WTC11 (cell line): ENCODE data around the gene IL16. TPM values are rescaled to one million over a fixed set of nuclear protein-coding genes. Genes with fewer than 3 reads are reported as not detected.

ENCODE experiments used
- ATAC-seq: fragments of 200-7000 bp; cut with Tn5 transposase; 2 replicates; pipeline ENCODE4 v1.10.0; 2021; ENCODE audit warnings: mild to moderate bottlenecking, moderate library complexity
- CTCF ChIA-PET: fragments of 300-600 bp; sonication (Branson Sonifier 250); formaldehyde crosslinking; loops from one replicate; lab custom pipeline; 2021; ENCODE audit warnings: antibody characterized with exemption; lab: Charles Lee
- POLR2A ChIA-PET: fragments of 350-600 bp; sonication (Branson Sonifier 250); formaldehyde crosslinking; loops from one replicate; lab custom pipeline; 2021; ENCODE audit warnings: antibody characterized with exemption; lab: Charles Lee
- DNase-seq: peaks from one replicate; pipeline ENCODE4 v3.0.0; 2021; ENCODE audit warnings: low spot score
- H3K27ac Mint-ChIP-seq: 2 replicates; pipeline ENCODE4 v1.8.0; 2021; ENCODE audit warnings: mixed read lengths
- H3K27me3 Mint-ChIP-seq: 2 replicates; pipeline ENCODE4 v1.8.0; 2021; ENCODE audit warnings: low read depth, mild to moderate bottlenecking, moderate library complexity, mixed read lengths
- H3K36me3 Mint-ChIP-seq: 2 replicates; pipeline ENCODE4 v1.8.0; 2021; ENCODE audit warnings: mixed read lengths
- H3K4me1 Mint-ChIP-seq: 2 replicates; pipeline ENCODE4 v1.8.0; 2022; ENCODE audit warnings: mixed read lengths
- H3K4me3 Mint-ChIP-seq: 2 replicates; pipeline ENCODE4 v1.8.0; 2021; ENCODE audit warnings: mild to moderate bottlenecking, moderate library complexity, mixed read lengths
- H3K9me3 Mint-ChIP-seq: 2 replicates; pipeline ENCODE4 v1.8.0; 2021; ENCODE audit warnings: mixed read lengths
- CBFB ChIP-seq: sonication (generic); formaldehyde crosslinking; IDR thresholded peaks from 2 replicates; pipeline ENCODE4 v1.8.1; 2022; ENCODE audit warnings: mild to moderate bottlenecking, low read depth, missing genetic modification reagents
- IRF2 ChIP-seq: sonication (generic); formaldehyde crosslinking; IDR thresholded peaks from 2 replicates; pipeline ENCODE4 v1.8.0; 2022; ENCODE audit warnings: low read depth, missing genetic modification reagents, borderline replicate concordance
- NR3C1 ChIP-seq: sonication (generic); formaldehyde crosslinking; conservative IDR thresholded peaks from 2 replicates; pipeline ENCODE4 v1.8.1; 2023; ENCODE audit warnings: low read depth, mild to moderate bottlenecking, missing genetic modification reagents
- OVOL2 ChIP-seq: fragments of 250-450 bp; sonication (Bioruptor Pico); IDR thresholded peaks from 2 replicates; pipeline ENCODE4 v1.9.0; 2021; ENCODE audit warnings: mild to moderate bottlenecking, borderline replicate concordance
- RORB ChIP-seq: fragments of 250-450 bp; sonication (Bioruptor Pico); IDR thresholded peaks from 2 replicates; pipeline ENCODE4 v1.9.0; 2021; ENCODE audit warnings: mild to moderate bottlenecking
- ZNF317 ChIP-seq: sonication (generic); formaldehyde crosslinking; IDR thresholded peaks from 2 replicates; pipeline ENCODE4 v1.8.1; 2023; ENCODE audit warnings: low read depth, mild to moderate bottlenecking, moderate library complexity, missing genetic modification reagents, borderline replicate concordance
- ZNF671 ChIP-seq: fragments of 250-450 bp; sonication (Bioruptor Pico); IDR thresholded peaks from 2 replicates; pipeline ENCODE4 v1.8.0; 2021; ENCODE audit warnings: mild to moderate bottlenecking
- total RNA-seq: library from RNA; stranded (reverse); gene quantifications from 3 replicates; pipeline ENCODE4 v1.2.3, GENCODE V29; 2021
- TF ChIP-seq, protein P1 (sequence below): sonication (generic); formaldehyde crosslinking; IDR thresholded peaks from 2 replicates; pipeline ENCODE4 v1.8.1; 2022; ENCODE audit warnings: missing genetic modification reagents, borderline replicate concordance
- TF ChIP-seq, protein P2 (sequence below): fragments of 250-450 bp; sonication (Bioruptor Pico); IDR thresholded peaks from 2 replicates; pipeline ENCODE4 v2.1.2; 2022; ENCODE audit warnings: mild to moderate bottlenecking, moderate library complexity
- TF ChIP-seq, protein P3 (sequence below): sonication (generic); formaldehyde crosslinking; IDR thresholded peaks from 2 replicates; pipeline ENCODE4 v1.8.1; 2023; ENCODE audit warnings: mild to moderate bottlenecking, moderate library complexity, missing genetic modification reagents
- TF ChIP-seq, protein P4 (sequence below): sonication (generic); formaldehyde crosslinking; IDR thresholded peaks from 2 replicates; pipeline ENCODE4 v1.8.0; 2022; ENCODE audit warnings: missing genetic modification reagents
- TF ChIP-seq, protein P5 (sequence below): sonication (generic); formaldehyde crosslinking; IDR thresholded peaks from 2 replicates; pipeline ENCODE4 v1.8.0; 2022; ENCODE audit warnings: mild to moderate bottlenecking, missing genetic modification reagents
- TF ChIP-seq, protein P6 (sequence below): sonication (generic); formaldehyde crosslinking; IDR thresholded peaks from 2 replicates; pipeline ENCODE4 v1.8.0; 2023; ENCODE audit warnings: missing genetic modification reagents, mild to moderate bottlenecking, borderline replicate concordance
- TF ChIP-seq, protein P7 (sequence below): fragments of 250-450 bp; sonication (Bioruptor Pico); IDR thresholded peaks from 2 replicates; pipeline ENCODE4 v1.8.0; 2021; ENCODE audit warnings: mild to moderate bottlenecking
- TF ChIP-seq, protein P8 (sequence below): sonication (generic); formaldehyde crosslinking; IDR thresholded peaks from 2 replicates; pipeline ENCODE4 v1.8.0; 2022; ENCODE audit warnings: mild to moderate bottlenecking, missing genetic modification reagents
- TF ChIP-seq, protein P9 (sequence below): sonication (generic); formaldehyde crosslinking; IDR thresholded peaks from 2 replicates; pipeline ENCODE4 v1.8.1; 2023; ENCODE audit warnings: mild to moderate bottlenecking, missing genetic modification reagents
- TF ChIP-seq, protein P10 (sequence below): sonication (generic); formaldehyde crosslinking; IDR thresholded peaks from 2 replicates; pipeline ENCODE4 v1.8.1; 2023; ENCODE audit warnings: mild to moderate bottlenecking, missing genetic modification reagents

The IL16 gene
- total RNA-seq, 1 experiment from 2014 or later: 0.61 TPM

DNA sequence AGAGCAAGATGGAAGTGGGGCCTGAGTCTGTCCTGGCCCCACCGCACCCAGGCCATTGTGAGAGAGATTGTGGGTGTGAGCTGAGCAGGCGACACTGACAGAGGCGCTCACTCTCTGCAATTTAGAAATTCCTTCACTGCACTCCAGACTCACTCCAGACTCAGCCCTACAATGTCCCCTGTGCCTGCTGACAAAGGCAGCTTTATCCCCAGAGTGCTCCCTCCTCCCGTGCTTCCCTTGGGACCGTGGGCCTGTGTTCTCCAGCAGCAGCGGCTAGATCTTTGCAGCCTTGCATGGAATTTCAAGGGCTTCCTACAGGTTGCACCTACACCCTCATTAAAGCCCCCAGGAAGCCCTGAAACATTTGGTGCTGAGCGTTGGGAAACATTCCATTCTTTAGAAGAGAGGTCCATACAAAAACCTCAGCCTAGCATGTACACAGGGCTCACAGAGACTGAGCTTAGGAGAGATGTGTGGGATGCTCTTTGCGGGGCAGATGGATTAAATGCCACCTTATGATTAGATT is 1.3 kb upstream of the IL16 start:
- TF ChIP-seq ZNF317: no peak
- TF ChIP-seq, protein P1, sequence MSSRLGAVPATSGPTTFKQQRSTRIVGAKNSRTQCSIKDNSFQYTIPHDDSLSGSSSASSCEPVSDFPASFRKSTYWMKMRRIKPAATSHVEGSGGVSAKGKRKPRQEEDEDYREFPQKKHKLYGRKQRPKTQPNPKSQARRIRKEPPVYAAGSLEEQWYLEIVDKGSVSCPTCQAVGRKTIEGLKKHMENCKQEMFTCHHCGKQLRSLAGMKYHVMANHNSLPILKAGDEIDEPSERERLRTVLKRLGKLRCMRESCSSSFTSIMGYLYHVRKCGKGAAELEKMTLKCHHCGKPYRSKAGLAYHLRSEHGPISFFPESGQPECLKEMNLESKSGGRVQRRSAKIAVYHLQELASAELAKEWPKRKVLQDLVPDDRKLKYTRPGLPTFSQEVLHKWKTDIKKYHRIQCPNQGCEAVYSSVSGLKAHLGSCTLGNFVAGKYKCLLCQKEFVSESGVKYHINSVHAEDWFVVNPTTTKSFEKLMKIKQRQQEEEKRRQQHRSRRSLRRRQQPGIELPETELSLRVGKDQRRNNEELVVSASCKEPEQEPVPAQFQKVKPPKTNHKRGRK: no peak
- TF ChIP-seq OVOL2: no peak
- TF ChIP-seq, protein P2, sequence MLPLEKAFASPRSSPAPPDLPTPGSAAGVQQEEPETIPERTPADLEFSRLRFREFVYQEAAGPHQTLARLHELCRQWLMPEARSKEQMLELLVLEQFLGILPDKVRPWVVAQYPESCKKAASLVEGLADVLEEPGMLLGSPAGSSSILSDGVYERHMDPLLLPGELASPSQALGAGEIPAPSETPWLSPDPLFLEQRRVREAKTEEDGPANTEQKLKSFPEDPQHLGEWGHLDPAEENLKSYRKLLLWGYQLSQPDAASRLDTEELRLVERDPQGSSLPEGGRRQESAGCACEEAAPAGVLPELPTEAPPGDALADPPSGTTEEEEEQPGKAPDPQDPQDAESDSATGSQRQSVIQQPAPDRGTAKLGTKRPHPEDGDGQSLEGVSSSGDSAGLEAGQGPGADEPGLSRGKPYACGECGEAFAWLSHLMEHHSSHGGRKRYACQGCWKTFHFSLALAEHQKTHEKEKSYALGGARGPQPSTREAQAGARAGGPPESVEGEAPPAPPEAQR (CRISPR knock-in tag): no peak
- TF ChIP-seq ZNF671 (CRISPR knock-in tag): no peak
- TF ChIP-seq, protein P3, sequence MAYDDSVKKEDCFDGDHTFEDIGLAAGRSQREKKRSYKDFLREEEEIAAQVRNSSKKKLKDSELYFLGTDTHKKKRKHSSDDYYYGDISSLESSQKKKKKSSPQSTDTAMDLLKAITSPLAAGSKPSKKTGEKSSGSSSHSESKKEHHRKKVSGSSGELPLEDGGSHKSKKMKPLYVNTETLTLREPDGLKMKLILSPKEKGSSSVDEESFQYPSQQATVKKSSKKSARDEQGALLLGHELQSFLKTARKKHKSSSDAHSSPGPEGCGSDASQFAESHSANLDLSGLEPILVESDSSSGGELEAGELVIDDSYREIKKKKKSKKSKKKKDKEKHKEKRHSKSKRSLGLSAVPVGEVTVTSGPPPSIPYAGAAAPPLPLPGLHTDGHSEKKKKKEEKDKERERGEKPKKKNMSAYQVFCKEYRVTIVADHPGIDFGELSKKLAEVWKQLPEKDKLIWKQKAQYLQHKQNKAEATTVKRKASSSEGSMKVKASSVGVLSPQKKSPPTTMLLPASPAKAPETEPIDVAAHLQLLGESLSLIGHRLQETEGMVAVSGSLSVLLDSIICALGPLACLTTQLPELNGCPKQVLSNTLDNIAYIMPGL (CRISPR knock-in tag): no peak
- no peak for TF ChIP-seq CBFB (CRISPR knock-in tag)
- TF ChIP-seq, protein P4, sequence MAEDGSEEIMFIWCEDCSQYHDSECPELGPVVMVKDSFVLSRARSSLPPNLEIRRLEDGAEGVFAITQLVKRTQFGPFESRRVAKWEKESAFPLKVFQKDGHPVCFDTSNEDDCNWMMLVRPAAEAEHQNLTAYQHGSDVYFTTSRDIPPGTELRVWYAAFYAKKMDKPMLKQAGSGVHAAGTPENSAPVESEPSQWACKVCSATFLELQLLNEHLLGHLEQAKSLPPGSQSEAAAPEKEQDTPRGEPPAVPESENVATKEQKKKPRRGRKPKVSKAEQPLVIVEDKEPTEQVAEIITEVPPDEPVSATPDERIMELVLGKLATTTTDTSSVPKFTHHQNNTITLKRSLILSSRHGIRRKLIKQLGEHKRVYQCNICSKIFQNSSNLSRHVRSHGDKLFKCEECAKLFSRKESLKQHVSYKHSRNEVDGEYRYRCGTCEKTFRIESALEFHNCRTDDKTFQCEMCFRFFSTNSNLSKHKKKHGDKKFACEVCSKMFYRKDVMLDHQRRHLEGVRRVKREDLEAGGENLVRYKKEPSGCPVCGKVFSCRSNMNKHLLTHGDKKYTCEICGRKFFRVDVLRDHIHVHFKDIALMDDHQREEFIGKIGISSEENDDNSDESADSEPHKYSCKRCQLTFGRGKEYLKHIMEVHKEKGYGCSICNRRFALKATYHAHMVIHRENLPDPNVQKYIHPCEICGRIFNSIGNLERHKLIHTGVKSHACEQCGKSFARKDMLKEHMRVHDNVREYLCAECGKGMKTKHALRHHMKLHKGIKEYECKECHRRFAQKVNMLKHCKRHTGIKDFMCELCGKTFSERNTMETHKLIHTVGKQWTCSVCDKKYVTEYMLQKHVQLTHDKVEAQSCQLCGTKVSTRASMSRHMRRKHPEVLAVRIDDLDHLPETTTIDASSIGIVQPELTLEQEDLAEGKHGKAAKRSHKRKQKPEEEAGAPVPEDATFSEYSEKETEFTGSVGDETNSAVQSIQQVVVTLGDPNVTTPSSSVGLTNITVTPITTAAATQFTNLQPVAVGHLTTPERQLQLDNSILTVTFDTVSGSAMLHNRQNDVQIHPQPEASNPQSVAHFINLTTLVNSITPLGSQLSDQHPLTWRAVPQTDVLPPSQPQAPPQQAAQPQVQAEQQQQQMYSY (CRISPR knock-in tag): no peak
- TF ChIP-seq, protein P5, sequence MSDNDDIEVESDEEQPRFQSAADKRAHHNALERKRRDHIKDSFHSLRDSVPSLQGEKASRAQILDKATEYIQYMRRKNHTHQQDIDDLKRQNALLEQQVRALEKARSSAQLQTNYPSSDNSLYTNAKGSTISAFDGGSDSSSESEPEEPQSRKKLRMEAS (CRISPR knock-in tag): no peak
- TF ChIP-seq, protein P6, sequence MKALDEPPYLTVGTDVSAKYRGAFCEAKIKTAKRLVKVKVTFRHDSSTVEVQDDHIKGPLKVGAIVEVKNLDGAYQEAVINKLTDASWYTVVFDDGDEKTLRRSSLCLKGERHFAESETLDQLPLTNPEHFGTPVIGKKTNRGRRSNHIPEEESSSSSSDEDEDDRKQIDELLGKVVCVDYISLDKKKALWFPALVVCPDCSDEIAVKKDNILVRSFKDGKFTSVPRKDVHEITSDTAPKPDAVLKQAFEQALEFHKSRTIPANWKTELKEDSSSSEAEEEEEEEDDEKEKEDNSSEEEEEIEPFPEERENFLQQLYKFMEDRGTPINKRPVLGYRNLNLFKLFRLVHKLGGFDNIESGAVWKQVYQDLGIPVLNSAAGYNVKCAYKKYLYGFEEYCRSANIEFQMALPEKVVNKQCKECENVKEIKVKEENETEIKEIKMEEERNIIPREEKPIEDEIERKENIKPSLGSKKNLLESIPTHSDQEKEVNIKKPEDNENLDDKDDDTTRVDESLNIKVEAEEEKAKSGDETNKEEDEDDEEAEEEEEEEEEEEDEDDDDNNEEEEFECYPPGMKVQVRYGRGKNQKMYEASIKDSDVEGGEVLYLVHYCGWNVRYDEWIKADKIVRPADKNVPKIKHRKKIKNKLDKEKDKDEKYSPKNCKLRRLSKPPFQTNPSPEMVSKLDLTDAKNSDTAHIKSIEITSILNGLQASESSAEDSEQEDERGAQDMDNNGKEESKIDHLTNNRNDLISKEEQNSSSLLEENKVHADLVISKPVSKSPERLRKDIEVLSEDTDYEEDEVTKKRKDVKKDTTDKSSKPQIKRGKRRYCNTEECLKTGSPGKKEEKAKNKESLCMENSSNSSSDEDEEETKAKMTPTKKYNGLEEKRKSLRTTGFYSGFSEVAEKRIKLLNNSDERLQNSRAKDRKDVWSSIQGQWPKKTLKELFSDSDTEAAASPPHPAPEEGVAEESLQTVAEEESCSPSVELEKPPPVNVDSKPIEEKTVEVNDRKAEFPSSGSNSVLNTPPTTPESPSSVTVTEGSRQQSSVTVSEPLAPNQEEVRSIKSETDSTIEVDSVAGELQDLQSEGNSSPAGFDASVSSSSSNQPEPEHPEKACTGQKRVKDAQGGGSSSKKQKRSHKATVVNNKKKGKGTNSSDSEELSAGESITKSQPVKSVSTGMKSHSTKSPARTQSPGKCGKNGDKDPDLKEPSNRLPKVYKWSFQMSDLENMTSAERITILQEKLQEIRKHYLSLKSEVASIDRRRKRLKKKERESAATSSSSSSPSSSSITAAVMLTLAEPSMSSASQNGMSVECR (CRISPR knock-in tag): no peak
- TF ChIP-seq, protein P7, sequence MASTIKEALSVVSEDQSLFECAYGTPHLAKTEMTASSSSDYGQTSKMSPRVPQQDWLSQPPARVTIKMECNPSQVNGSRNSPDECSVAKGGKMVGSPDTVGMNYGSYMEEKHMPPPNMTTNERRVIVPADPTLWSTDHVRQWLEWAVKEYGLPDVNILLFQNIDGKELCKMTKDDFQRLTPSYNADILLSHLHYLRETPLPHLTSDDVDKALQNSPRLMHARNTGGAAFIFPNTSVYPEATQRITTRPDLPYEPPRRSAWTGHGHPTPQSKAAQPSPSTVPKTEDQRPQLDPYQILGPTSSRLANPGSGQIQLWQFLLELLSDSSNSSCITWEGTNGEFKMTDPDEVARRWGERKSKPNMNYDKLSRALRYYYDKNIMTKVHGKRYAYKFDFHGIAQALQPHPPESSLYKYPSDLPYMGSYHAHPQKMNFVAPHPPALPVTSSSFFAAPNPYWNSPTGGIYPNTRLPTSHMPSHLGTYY: no peak
- no peak for TF ChIP-seq RORB (CRISPR knock-in tag)
- no peak for TF ChIP-seq NR3C1 (CRISPR knock-in tag)
- TF ChIP-seq, protein P8, sequence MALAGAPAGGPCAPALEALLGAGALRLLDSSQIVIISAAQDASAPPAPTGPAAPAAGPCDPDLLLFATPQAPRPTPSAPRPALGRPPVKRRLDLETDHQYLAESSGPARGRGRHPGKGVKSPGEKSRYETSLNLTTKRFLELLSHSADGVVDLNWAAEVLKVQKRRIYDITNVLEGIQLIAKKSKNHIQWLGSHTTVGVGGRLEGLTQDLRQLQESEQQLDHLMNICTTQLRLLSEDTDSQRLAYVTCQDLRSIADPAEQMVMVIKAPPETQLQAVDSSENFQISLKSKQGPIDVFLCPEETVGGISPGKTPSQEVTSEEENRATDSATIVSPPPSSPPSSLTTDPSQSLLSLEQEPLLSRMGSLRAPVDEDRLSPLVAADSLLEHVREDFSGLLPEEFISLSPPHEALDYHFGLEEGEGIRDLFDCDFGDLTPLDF (CRISPR knock-in tag): no peak
- TF ChIP-seq, protein P9, sequence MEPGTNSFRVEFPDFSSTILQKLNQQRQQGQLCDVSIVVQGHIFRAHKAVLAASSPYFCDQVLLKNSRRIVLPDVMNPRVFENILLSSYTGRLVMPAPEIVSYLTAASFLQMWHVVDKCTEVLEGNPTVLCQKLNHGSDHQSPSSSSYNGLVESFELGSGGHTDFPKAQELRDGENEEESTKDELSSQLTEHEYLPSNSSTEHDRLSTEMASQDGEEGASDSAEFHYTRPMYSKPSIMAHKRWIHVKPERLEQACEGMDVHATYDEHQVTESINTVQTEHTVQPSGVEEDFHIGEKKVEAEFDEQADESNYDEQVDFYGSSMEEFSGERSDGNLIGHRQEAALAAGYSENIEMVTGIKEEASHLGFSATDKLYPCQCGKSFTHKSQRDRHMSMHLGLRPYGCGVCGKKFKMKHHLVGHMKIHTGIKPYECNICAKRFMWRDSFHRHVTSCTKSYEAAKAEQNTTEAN (CRISPR knock-in tag): no peak
- TF ChIP-seq IRF2 (CRISPR knock-in tag): no peak
- TF ChIP-seq, protein P10, sequence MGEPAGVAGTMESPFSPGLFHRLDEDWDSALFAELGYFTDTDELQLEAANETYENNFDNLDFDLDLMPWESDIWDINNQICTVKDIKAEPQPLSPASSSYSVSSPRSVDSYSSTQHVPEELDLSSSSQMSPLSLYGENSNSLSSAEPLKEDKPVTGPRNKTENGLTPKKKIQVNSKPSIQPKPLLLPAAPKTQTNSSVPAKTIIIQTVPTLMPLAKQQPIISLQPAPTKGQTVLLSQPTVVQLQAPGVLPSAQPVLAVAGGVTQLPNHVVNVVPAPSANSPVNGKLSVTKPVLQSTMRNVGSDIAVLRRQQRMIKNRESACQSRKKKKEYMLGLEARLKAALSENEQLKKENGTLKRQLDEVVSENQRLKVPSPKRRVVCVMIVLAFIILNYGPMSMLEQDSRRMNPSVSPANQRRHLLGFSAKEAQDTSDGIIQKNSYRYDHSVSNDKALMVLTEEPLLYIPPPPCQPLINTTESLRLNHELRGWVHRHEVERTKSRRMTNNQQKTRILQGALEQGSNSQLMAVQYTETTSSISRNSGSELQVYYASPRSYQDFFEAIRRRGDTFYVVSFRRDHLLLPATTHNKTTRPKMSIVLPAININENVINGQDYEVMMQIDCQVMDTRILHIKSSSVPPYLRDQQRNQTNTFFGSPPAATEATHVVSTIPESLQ (CRISPR knock-in tag): no peak

More for the DNA sequence above, 1.3 kb upstream of the IL16 start:
- DNase-seq: no peak
- Mint-ChIP-seq H3K27me3 (no peaks in the 10 kb centered on the region), H3K4me3 (no peak overlapping the region), H3K9me3 (no peaks in the 10 kb centered on the region), H3K36me3 (no peaks in the 10 kb centered on the region), H3K4me1 (peaks cover 6% of the 10 kb centered on the region), H3K27ac (no peak overlapping the region)
- no peak for ATAC-seq
- POLR2A ChIA-PET: no interaction called here
- CTCF ChIA-PET: interaction anchor here (0.8 to 1.8 kb wide), 6 partner anchors 12 to 77 kb away, joined by 3 to 25 read pairs (median 4); no protein-coding TSS in a partner anchor
